Activated naive CD4-positive, alpha-beta T cell treated with anti-CD3 and anti-CD28 coated beads for 36 hours (primary cell): ENCODE measurements around the gene USH2A. TPM values are rescaled to one million over a fixed set of nuclear protein-coding genes. Genes with fewer than 3 reads are reported as not detected.

Experiments
- CTCF ChIA-PET: fragments of 350-600 bp; sonication (Branson Sonifier 250); formaldehyde crosslinking; loops from one replicate; lab custom pipeline; 2021; ENCODE audit warnings: antibody characterized with exemption; lab: Charles Lee
- DNase-seq: peaks from one replicate; pipeline ENCODE4 v3.0.0-alpha.2; 2020
- H3K27ac Mint-ChIP-seq: one replicate; pipeline ENCODE4 v1.8.0; 2021; ENCODE audit warnings: mild to moderate bottlenecking, mixed read lengths
- H3K27me3 Mint-ChIP-seq: one replicate; pipeline ENCODE4 v1.8.0; 2021; ENCODE audit warnings: low read depth, mixed read lengths
- H3K36me3 Mint-ChIP-seq: one replicate; pipeline ENCODE4 v1.8.0; 2021; ENCODE audit warnings: low read depth, mixed read lengths
- H3K4me1 Mint-ChIP-seq: one replicate; pipeline ENCODE4 v1.8.0; 2021; ENCODE audit warnings: low read depth, mixed read lengths
- H3K4me3 Mint-ChIP-seq: one replicate; pipeline ENCODE4 v1.8.0; 2021; ENCODE audit warnings: mild to moderate bottlenecking, moderate library complexity, mixed read lengths
- H3K9me3 Mint-ChIP-seq: one replicate; pipeline ENCODE4 v1.8.0; 2021; ENCODE audit warnings: mixed read lengths
- intact Hi-C: fragments of 100-400 bp; cut with micrococcal nuclease; formaldehyde crosslinking; loops from one replicate; pipeline ENCODE4 v1.15.1; 2023
- total RNA-seq, 2 experiments: library from RNA; stranded (reverse); gene quantifications; one replicate each; pipeline ENCODE4 v1.2.3, GENCODE V29; 2021

The USH2A gene
- total RNA-seq, 2 experiments from 2014 or later = not detected

DNA sequence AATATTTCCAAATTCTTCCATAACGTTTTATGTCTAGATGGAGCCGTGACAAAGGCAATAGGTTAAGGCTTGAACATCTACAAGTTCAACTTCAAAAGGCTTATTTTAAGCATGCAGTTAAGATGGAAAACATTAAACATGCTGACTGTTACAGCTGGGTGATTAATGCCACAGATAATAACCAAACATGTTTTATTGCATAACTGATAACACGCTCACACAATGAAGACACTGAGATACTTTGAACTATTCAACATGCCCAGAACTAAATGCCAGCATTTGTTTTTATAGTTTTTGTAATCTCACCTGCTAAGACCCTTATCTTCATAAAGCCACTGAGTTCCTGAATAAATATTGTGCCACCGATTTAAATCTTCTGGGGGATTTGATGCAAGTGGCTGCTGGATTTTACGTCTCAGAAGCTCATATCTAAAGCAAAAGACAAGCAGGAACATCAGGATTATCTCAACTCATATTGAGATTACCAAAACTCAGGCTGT lies 545.7 kb downstream of the USH2A start:
- Mint-ChIP-seq H3K36me3 (no peaks in the 10 kb centered on the region), H3K9me3 (peaks cover 2% of the 10 kb centered on the region), H3K4me1 (no peaks in the 10 kb centered on the region), H3K27ac (no peak overlapping the region), H3K27me3 (no peaks in the 10 kb centered on the region), H3K4me3 (no peak overlapping the region)
- intact Hi-C loops = no loop called here
- no peak for DNase-seq
- CTCF ChIA-PET = no interaction called here

DNA sequence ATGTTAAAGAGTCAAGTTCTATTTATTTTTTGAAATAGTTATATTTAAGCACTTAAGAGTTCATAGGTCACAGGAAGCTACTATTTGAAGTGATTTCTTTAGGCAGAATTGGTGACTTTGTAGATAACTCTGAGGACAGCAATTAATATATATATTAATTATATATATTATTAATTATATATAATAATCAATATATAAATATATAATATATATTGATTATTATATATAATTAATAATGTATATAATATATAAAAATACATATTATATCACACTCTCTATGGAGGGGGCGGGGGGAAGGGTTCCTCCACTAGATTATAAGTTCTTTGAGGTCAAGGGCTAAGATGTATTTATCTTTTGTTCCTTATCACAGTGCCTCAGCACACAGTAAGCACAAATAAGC lies 547.5 kb downstream of the USH2A start:
- no peaks in the 10 kb centered on the region for H3K27me3 Mint-ChIP-seq
- H3K36me3 Mint-ChIP-seq = no peaks in the 10 kb centered on the region
- peaks cover 2% of the 10 kb centered on the region for H3K9me3 Mint-ChIP-seq
- intact Hi-C loops = no loop called here
- CTCF ChIA-PET = no interaction called here
- H3K4me3 Mint-ChIP-seq = no peak overlapping the region
- DNase-seq = no peak
- no peak overlapping the region for H3K27ac Mint-ChIP-seq
- H3K4me1 Mint-ChIP-seq = no peaks in the 10 kb centered on the region

GRCh38 chr1:215875236-215875635 lies 548.0 kb downstream of the USH2A start:
- Mint-ChIP-seq H3K9me3 (peaks cover 2% of the 10 kb centered on the region), H3K27me3 (no peaks in the 10 kb centered on the region), H3K4me3 (no peak overlapping the region), H3K27ac (no peak overlapping the region), H3K36me3 (no peaks in the 10 kb centered on the region), H3K4me1 (no peaks in the 10 kb centered on the region)
- no peak for DNase-seq
- intact Hi-C loops = no loop called here
- CTCF ChIA-PET = no interaction called here

- Mint-ChIP-seq H3K36me3 (no peaks in the 10 kb centered on the region), H3K27ac (no peak overlapping the region), H3K4me1 (no peaks in the 10 kb centered on the region), H3K9me3 (no peaks in the 10 kb centered on the region), H3K27me3 (no peaks in the 10 kb centered on the region), H3K4me3 (no peak overlapping the region)
- CTCF ChIA-PET = no interaction called here
- intact Hi-C loops = no loop called here
- no peak for DNase-seq
Observed at GRCh38 chr1:215872658-215873057, 550.6 kb downstream of the USH2A start.

DNA sequence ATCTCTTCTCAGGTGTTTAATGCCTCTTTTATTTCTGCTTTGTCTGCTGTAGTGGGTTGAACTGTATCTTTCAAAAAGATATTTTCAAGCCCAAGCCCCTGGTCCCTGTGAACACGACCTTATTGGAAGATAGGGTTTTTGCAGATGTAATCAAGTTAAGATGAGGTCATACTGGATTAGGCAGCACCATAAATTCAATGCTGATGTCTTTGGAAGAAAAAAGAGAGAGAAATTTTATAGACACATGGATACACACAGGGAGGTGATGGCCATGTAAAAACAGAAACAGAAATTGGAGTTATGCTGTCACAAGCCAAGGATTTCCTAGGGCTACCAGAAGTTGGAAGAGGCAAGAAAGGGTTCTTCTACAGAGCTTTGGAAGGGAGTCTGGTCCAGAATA lies 554.7 kb downstream of the USH2A start:
- no peak overlapping the region for H3K4me3 Mint-ChIP-seq
- no peaks in the 10 kb centered on the region for H3K4me1 Mint-ChIP-seq
- H3K27me3 Mint-ChIP-seq = no peaks in the 10 kb centered on the region
- H3K36me3 Mint-ChIP-seq = no peaks in the 10 kb centered on the region
- H3K27ac Mint-ChIP-seq = no peak overlapping the region
- intact Hi-C loops = no loop called here
- CTCF ChIA-PET = no interaction called here
- H3K9me3 Mint-ChIP-seq = no peaks in the 10 kb centered on the region
- no peak for DNase-seq

DNA sequence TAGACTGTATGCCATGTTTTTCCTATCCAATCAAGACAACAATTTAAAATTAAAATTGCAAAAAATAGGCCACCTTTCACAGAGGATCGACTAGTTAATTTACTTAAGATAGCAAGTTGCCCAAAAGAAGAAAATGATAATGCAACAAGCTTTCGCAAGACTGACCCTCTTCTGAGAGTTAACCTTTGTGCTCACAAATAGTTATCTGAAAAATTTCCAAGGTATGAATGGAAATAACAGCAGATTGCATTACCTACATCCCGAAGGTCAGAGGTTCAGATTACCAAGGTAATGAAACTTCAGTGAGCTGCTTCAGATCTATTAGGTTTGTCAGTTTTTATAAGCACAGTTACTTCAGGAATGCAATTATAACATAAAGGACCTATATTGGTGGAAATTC lies 558.2 kb downstream of the USH2A start:
- Mint-ChIP-seq H3K27ac (no peak overlapping the region), H3K36me3 (no peaks in the 10 kb centered on the region), H3K27me3 (no peaks in the 10 kb centered on the region), H3K9me3 (peaks cover 4% of the 10 kb centered on the region), H3K4me1 (no peaks in the 10 kb centered on the region), H3K4me3 (no peak overlapping the region)
- CTCF ChIA-PET = no interaction called here
- intact Hi-C loops = no loop called here
- no peak for DNase-seq

GRCh38 chr1:215863796-215864195 lies 559.5 kb downstream of the USH2A start:
- Mint-ChIP-seq H3K4me1 (no peaks in the 10 kb centered on the region), H3K27me3 (no peaks in the 10 kb centered on the region), H3K36me3 (no peaks in the 10 kb centered on the region), H3K27ac (no peak overlapping the region), H3K9me3 (peaks cover 6% of the 10 kb centered on the region), H3K4me3 (no peak overlapping the region)
- no peak for DNase-seq
- intact Hi-C loops = no loop called here
- CTCF ChIA-PET = no interaction called here

DNA sequence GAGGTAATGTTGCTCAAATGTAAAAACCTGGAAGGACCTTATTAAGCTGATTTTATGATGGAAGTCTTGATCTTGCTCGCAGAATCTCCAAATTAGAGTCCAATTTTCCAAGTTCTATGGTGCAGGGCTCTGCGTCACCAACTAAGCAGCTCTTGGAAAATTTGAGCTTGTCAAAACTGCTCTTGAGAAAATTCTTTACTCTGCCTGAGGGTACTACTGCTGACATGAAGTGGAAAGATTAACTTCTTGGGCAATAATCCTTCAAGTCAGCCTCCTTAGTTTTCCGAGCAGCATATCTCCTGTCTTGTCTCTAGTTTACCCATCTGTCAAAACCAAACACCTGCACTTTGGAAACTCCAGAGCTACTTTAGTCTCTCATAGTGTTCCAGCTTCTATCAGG lies 562.4 kb downstream of the USH2A start:
- no peak overlapping the region for H3K4me3 Mint-ChIP-seq
- intact Hi-C loops = no loop called here
- CTCF ChIA-PET = no interaction called here
- H3K36me3 Mint-ChIP-seq = no peaks in the 10 kb centered on the region
- DNase-seq = no peak
- no peaks in the 10 kb centered on the region for H3K27me3 Mint-ChIP-seq
- no peak overlapping the region for H3K27ac Mint-ChIP-seq
- peaks cover 6% of the 10 kb centered on the region for H3K9me3 Mint-ChIP-seq
- no peaks in the 10 kb centered on the region for H3K4me1 Mint-ChIP-seq

DNA sequence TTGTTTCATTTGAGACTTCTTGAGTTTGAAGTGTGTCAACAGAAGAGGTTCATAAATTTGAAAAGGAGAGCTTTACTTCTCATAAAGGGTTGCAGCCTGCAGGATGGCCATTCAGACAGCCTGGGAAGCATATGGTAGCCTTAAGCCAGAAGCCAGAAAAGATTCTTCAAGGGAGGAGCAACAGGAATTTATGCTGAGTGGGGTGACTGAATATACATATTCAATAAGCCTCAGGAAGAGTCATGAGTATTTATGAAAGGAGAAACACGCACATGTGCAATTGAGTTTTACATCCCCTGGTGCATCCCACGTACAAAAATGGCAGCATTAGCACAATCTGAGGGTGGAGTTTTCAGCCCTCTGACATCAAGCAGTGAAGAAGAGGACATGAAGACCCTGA lies 565.9 kb downstream of the USH2A start:
- Mint-ChIP-seq H3K9me3 (peaks cover 11% of the 10 kb centered on the region), H3K27ac (no peak overlapping the region), H3K4me1 (no peaks in the 10 kb centered on the region), H3K4me3 (no peak overlapping the region), H3K36me3 (no peaks in the 10 kb centered on the region), H3K27me3 (no peaks in the 10 kb centered on the region)
- CTCF ChIA-PET = no interaction called here
- DNase-seq = no peak
- intact Hi-C loops = no loop called here

DNA sequence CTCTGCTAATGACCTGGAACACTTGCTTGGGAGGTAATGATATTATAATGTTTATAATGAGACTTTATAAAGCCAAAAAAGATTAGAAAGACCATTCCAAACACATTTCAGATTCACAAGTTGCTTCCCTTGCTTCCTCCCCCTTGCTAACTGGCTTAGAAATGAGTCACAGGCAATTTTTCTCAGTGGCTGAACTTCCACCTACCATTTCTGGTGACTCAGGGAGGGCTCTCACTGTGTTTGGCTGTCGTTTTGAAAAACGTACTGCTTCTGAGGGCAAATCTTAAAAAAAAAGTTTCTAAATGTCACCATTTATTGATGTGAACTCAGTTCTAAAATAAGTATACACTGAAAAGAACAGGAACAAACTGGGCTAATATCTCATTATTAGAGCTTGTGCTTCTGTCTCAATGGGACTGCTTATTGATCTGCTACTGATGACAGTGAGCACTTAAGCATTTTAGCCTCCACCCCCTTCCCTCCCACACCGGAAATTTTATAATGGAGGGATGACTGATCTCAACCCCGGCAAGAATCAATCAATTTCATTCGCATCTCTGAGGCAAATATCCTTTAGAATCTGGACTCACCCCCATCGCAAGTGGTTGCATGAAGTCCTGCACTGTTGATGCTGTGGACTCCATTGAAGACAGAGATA lies 577.9 kb downstream of the USH2A start:
- Mint-ChIP-seq H3K27ac (no peak overlapping the region), H3K4me1 (no peaks in the 10 kb centered on the region), H3K9me3 (peaks cover 20% of the 10 kb centered on the region), H3K36me3 (peaks cover 1% of the 10 kb centered on the region), H3K4me3 (no peak overlapping the region), H3K27me3 (no peaks in the 10 kb centered on the region)
- intact Hi-C loops = no loop called here
- CTCF ChIA-PET = no interaction called here
- no peak for DNase-seq

DNA sequence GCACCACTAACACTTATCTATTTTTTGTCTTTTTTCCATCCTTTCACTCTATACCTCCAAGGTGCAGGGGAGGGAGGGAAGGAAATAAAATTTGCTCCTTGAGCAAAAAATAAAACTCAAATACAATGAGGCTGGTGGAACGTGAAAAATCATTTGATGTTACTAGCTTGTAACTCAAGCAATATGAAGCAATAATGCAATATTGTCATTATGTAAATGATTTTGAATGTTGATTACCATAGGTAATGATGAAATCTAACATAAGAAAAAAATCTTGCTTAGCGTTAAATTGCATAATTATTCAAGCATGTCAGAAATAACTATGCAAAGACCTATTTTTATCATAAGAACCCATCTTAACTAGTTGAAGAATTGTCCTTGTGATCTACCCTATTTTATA lies 578.5 kb downstream of the USH2A start:
- no peak overlapping the region for H3K4me3 Mint-ChIP-seq
- no peak for DNase-seq
- peaks cover 1% of the 10 kb centered on the region for H3K36me3 Mint-ChIP-seq
- H3K27ac Mint-ChIP-seq = no peak overlapping the region
- H3K9me3 Mint-ChIP-seq = peaks cover 20% of the 10 kb centered on the region
- CTCF ChIA-PET = no interaction called here
- H3K4me1 Mint-ChIP-seq = no peaks in the 10 kb centered on the region
- H3K27me3 Mint-ChIP-seq = no peaks in the 10 kb centered on the region
- intact Hi-C loops = no loop called here

DNA sequence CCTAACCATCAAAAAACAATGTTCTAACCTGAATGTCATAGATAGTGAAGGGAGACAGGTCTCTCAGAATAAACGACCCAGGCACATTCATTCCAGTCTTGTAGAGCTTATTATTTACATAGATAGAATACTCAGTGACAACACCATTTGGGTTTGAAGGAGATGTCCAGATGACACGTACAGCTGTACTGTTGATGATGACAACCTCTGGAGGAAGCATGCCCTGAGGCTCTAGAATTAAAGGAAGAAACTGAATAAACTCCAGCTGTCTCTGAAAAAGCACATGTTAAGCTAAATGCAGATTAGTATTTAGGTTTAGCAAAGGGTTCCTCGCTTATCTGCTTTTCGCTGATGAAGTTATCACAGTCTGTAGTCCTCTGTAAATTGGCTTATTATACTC lies 579.0 kb downstream of the USH2A start:
- Mint-ChIP-seq H3K36me3 (peaks cover 1% of the 10 kb centered on the region), H3K27me3 (no peaks in the 10 kb centered on the region), H3K4me1 (no peaks in the 10 kb centered on the region), H3K9me3 (peaks cover 20% of the 10 kb centered on the region), H3K4me3 (no peak overlapping the region), H3K27ac (no peak overlapping the region)
- no peak for DNase-seq
- CTCF ChIA-PET = no interaction called here
- intact Hi-C loops = no loop called here

- Mint-ChIP-seq H3K27me3 (no peaks in the 10 kb centered on the region), H3K9me3 (peaks cover 20% of the 10 kb centered on the region), H3K4me1 (no peaks in the 10 kb centered on the region), H3K36me3 (peaks cover 1% of the 10 kb centered on the region), H3K4me3 (no peak overlapping the region), H3K27ac (no peak overlapping the region)
- CTCF ChIA-PET = no interaction called here
- DNase-seq = no peak
- intact Hi-C loops = no loop called here
Observed at GRCh38 chr1:215842905-215843304, 580.3 kb downstream of the USH2A start.
